Measurements from ENCODE around the gene CHEK2.
"Not testable (repeated sequence)": the region's sequence is repeated elsewhere in the genome, so short reads cannot be mapped to it uniquely, and the experiment has no call there.

Gene CHEK2

DNA sequence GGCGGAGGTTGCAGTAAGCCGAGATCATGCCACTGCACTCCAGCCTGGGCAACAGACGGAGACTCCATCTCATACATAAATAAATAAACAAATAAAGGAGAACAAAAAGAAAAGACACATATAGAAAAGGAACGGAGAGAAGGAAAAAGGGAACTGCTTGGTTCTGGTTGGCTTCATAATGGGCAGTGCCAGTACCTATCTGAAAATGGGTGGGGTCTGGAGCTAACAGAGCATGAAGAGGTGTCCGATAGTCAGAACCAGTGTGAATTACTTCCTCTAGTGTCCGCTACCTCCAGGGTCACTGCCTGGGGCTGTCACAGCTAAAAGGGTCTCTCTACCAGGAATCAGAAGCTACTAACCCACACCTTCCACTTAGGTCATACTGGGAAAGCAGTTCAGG, 34.8 kb downstream of the CHEK2 start:
- TF ChIP-seq, protein P1, sequence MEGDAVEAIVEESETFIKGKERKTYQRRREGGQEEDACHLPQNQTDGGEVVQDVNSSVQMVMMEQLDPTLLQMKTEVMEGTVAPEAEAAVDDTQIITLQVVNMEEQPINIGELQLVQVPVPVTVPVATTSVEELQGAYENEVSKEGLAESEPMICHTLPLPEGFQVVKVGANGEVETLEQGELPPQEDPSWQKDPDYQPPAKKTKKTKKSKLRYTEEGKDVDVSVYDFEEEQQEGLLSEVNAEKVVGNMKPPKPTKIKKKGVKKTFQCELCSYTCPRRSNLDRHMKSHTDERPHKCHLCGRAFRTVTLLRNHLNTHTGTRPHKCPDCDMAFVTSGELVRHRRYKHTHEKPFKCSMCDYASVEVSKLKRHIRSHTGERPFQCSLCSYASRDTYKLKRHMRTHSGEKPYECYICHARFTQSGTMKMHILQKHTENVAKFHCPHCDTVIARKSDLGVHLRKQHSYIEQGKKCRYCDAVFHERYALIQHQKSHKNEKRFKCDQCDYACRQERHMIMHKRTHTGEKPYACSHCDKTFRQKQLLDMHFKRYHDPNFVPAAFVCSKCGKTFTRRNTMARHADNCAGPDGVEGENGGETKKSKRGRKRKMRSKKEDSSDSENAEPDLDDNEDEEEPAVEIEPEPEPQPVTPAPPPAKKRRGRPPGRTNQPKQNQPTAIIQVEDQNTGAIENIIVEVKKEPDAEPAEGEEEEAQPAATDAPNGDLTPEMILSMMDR (IDR thresholded peaks at IDR 0.05; ENCODE audit: extremely low read depth, missing control alignments): no peak
- no peak for DNase-seq (ENCODE audit: low spot score)

DNA sequence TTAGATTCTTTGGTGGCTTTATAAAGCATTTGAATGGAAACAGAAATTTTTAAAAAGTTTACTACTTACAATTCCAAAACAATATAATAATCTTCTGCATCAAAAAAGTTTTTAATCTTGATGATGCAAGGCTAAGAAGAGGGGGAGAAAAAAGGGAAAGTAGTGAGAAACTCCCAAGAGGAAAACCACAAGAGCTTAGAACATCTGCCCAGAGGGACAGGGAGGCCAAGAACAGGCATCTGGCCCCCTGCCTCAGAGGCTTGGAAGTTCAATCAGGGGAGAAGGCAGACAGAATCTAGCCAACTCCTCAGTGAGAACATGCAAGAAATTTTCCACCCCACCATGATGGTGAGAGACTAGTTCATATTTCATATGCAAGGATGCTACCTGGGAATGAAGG, 38.2 kb downstream of the CHEK2 start:
- TF ChIP-seq, protein P1 (IDR thresholded peaks at IDR 0.05; ENCODE audit: extremely low read depth, missing control alignments): no peak
- no peak for DNase-seq (ENCODE audit: low spot score)

DNA sequence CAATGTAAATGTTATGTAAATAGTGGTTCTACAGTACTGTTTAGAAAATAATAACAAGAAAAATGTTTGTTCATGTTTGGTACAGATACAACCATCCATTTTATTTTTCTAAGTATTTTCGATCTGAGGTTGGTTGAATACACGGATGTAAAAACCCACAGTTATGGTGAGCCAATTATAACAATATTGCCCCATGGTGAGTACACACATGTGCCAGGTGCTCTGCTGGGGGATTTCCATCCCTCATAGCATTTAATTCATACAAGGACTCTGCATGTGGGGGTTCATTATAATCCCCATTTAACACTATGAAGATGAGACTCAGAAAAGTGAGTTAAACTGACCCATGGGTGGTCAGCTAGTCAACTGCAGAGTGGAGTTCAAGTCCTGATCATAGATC, 38.7 kb downstream of the CHEK2 start:
- DNase-seq (ENCODE audit: low spot score): no peak
- TF ChIP-seq, protein P1 (IDR thresholded peaks at IDR 0.05; ENCODE audit: extremely low read depth, missing control alignments): no peak

DNA sequence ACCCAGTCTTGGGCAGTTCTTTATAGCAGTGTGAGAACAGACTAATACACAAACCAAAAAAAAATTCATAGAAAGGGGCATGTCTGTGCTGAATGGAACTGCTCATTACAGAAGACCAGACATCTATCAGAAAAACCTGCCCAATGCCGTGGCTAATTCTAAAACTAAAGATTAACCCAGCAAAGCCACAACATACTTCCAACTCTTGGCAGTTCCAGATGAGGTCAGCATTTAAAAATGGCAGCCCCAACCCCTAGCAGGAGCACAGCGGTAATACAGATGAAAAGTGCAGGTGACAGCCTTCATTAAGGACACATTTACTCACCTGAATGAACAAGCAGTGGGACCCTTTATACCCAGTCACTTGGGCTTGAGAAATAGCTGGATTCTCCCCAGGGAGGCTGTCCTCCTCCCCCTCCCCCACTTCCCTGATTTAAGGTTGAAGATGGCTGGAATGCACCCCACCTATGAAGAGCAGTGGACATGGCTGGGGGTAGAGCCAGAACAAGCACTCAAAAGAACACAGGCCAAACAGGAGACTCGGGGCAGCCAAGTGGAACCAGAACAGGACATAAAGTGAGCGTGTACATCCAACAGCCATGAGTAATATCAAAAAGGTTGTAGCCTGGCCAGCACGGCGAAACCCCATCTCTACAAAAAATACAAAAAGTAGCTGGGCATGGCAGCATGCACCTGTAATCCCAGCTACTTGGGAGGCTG, 48.4 kb downstream of the CHEK2 start:
- not testable (repeated sequence) for DNase-seq (ENCODE audit: low spot score)

DNA sequence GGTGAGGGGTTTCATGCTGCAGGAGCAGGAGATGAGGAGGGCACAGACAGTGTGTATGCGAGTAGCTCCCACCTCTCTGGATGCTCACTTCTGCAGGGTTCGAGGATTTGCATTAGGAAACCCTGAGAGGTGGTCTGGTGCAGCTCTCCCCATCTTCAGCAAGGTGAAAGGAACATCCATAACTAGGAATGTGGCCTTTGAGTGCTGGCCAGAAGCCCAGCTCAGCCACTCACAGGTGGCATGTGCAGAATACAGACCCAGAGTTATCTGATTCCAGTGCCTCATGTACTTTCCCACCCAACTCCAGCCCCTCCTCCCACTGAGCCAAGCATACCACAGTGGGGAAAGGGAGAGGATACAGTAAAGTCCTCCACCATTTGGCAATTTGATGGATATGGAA, 51.8 kb downstream of the CHEK2 start:
- not testable (repeated sequence) for DNase-seq (ENCODE audit: low spot score)

DNA sequence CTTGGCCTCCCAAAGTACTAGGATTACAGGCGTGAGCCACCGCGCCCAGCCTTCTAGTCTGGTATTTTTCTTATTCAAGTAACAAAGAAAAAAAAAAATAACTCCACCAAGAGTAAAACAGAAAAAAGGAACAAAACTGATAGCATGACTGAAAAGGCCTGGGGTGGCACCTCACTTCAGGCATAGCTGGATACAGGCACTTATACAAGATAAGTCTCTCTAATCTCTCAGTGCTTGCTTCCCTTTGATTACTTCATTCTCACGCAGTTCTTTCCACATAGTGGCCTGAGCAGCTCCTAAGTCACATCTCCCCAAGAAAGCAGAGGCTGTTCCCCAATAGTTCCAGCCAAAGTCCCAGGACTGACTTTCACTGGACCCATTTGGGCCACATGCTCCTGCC, 58.7 kb downstream of the CHEK2 start:
- not testable (repeated sequence) for DNase-seq (ENCODE audit: low spot score)

DNA sequence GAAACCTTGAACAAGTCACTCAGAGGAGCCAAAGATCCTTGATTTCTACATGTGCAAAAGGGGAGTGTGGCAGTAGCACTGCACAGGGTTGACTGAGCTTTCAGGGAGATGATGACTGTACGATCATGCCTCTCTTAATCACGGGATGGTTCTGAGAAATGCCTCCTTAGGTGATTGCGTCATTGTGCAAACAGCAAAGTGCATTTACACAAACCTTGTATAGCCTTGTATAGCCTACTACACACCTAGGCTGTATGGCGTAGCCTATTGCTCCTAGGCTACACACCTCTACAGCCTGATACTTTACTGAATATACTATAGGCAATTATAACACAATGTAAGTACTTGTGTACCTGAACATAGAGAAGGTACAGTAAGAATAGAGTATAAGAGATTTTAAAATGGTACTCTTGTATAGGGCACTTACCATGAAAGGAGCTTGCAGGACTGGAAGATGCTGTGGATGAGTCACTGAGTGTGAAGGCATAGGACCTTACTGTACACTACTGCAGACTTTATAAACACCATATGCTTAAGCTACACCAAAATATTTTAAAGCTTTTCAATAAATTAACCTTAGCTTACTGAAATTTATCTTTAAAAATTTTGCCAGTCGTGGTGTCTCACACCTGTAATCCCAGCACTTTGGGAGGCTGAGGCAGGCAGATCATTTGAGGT, 60.7 kb downstream of the CHEK2 start:
- not testable (repeated sequence) for DNase-seq (ENCODE audit: low spot score)

DNA sequence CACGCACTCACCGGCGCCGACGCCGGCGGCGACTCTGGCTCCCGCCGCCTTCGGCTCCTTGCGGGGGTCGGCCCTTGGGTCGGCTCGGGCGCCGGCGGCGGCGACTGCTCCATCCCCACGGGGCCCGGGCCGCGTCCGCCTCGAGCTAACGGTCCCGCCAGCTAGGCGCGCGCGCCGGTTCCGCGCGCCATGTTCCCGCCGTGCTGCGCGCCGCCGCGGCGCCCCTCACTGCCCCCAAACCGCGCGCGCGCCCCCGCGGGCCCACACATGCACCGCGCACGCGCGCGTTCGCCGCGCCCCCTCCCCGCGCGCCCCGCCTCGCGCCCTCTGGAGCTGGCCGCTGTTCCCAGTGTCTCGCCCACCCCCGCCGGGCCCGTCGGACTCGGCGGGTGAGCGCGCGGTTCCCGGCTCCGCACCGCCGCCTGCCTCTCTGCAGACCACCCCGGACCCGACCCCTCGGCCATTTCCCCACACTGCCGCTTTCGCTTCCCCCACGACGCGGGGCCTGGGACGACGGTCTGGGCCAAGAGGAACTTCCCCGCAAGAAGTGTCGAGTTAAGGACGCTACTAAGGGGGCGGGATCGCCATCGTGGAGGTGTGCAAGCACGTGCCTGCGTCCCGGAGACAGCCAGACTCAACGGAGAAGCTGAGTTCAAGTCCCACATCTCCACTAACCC, 61.9 kb downstream of the CHEK2 start, which contains the start of gene TTC28:
TSS of gene TTC28 (minus strand) at position 230 of the 677 bp plus-strand sequence. CDS start at position 113, 117 bp downstream.
- peak; percentile 49 for DNase-seq (ENCODE audit: low spot score)

DNA sequence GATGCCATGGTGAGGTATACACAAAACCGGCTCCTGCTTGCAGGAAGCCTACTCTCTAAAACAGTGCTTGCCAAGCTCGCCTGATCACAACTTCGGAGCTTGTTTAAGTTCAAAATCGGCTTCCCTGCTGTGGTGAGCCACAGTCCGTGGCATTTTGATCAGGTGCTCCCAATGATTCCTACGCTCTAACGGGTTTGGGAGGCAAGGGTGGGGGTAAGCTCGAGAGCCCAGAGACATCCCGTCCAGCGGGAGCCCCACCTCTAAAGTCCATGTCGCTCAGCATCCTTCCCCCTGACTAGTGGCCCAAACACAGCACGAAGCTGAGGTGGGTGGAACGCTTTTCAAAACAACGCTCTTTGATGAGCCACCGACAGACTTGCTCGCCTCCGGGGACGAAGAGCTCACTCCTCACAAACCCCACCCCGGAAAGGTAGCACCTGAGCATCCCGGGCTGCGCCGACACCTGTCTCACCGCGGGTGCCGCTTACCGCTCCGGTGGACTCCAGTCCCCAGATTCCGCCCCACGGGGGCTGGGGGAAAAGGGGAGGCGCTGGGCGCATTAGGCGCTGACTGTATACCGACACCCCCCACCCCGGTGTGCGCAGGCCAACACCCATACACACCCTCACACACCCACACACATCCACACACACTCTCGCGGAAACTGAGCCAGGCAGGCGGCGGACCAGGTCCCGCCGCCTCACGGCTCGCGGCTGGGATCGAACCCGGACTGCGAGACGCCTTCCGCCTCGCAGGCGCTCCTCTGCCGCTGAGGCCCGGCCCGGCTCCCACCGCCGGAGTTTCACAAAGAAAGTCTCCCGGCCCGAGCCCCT, 62.6 kb downstream of the CHEK2 start:
- DNase-seq (ENCODE audit: low spot score): peak; percentile 25

DNA sequence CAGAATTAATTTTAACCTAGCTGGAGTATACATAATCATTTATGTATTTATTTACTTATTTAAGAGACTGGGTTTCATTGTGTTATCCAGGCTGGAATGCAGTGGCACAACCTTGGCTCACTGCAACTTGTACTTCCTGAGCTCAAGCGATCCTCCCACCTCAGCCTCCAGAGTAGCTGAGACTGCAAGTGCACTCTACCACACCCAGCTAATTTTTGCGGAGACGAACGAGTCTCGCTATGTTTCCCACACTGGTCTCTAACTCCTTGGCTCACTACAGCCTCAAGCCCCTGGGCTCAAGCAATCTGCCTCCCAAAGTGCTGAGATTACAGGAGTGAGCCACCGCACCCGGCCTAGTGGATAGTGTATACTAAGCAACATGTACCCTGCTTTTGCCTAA, 63.5 kb downstream of the CHEK2 start:
- not testable (repeated sequence) for DNase-seq (ENCODE audit: low spot score)

DNA sequence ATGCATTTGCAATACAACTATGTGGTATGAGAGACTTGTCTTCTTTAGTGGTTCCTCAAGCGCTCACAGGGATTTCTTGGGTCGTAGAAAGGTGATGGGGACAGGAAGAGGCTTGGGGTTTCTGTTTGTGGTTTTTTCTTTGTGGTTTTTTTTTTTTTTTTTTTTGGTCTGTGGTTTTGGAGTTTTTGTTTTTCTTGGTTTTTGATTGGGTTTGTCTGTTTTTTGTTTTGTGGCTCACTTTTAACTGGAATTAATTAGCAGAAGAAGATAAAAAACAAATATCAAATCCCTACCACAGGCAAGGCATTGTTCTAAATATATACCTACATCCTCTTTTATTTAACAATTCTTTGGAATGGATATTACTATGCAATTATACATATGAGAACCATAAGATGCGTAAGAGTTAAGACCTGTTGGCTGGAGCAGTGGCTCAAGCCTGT, 67.5 kb downstream of the CHEK2 start:
- peak; percentile 72 for DNase-seq (ENCODE audit: low spot score)

More for the DNA sequence above, 67.5 kb downstream of the CHEK2 start:
- TF ChIP-seq, protein P1 (IDR thresholded peaks at IDR 0.05; ENCODE audit: extremely low read depth, missing control alignments): no peak
